ENCODE measurements around the gene TBC1D4. TPM values are rescaled to one million over a fixed set of nuclear protein-coding genes. Genes with fewer than 3 reads are reported as not detected.

Gene TBC1D4
- total RNA-seq, 4 donors from 2014 or later = 14.2 to 32.0 (median 20.6) TPM

DNA sequence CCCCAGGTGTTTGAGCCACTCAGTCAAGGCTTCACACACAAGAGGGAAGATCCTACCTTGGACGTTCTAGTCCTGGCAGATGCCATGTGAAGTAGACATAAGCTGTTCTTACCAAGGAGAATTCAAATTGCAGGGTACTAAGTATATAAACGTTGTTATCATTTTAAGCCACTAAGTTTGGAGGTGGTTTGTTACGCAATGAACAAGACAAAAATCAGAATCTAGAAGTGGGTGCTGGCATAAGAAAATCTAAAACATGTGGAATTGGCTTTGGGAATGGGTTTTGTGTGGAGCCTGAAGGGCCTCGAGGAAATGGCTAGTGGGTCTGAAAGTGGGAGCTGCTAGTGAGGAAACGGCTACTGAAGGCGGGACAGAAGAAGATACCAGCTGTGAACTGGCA lies 83.9 kb downstream of the TBC1D4 start:
- Histone ChIP-seq H3K27me3 (no peaks in the 10 kb centered on the region), H3K9me3 (peaks cover 0 to 13% (median 5%) of the 10 kb centered on the region in 4 donors), H3K4me3 (no peak overlapping the region), H3K36me3 (no peaks in the 10 kb centered on the region), H3K27ac (replicated peaks in 1 of 4) (no peak overlapping the region), H3K4me1 (peaks cover 7 to 15% (median 13%) of the 10 kb centered on the region in 4 donors)
- TF ChIP-seq EP300 (IDR thresholded peaks at IDR 0.05) = no peak
- TF ChIP-seq POLR2A (IDR thresholded peaks at IDR 0.05; ENCODE audit: low read depth) = no peak
- TF ChIP-seq, protein P1, sequence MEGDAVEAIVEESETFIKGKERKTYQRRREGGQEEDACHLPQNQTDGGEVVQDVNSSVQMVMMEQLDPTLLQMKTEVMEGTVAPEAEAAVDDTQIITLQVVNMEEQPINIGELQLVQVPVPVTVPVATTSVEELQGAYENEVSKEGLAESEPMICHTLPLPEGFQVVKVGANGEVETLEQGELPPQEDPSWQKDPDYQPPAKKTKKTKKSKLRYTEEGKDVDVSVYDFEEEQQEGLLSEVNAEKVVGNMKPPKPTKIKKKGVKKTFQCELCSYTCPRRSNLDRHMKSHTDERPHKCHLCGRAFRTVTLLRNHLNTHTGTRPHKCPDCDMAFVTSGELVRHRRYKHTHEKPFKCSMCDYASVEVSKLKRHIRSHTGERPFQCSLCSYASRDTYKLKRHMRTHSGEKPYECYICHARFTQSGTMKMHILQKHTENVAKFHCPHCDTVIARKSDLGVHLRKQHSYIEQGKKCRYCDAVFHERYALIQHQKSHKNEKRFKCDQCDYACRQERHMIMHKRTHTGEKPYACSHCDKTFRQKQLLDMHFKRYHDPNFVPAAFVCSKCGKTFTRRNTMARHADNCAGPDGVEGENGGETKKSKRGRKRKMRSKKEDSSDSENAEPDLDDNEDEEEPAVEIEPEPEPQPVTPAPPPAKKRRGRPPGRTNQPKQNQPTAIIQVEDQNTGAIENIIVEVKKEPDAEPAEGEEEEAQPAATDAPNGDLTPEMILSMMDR (IDR thresholded peaks at IDR 0.05) = no peak
- no peak for TF ChIP-seq POLR2AphosphoS5 (IDR thresholded peaks at IDR 0.05)
- WGBS = 92% methylated on average over 6 of the region's 6 CpGs
- intact Hi-C loops (cut with DNase I) = no loop called here
- no peak for DNase-seq (ENCODE audit: extremely low spot score)

DNA sequence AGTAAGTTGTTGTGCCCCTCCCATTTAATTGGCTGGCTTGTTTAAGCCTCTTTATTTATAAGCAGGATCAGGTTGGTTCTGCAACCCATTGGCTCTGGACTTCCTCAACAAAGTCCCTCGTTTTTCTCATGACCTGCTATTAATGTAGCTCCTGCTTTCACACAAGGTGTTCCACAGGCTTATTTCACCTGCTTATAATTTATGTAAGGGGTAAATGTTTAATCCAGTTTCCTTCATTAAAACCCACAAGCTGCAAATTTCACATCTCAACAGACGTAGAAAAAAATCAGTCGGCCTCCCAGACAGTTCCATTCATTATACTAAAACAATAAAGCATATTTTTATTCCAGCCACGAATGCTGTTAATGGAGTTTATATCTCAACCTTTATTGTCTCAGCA lies 86.1 kb downstream of the TBC1D4 start:
- no peaks in the 10 kb centered on the region for H3K36me3 ChIP-seq
- H3K27me3 ChIP-seq = no peaks in the 10 kb centered on the region
- no peak overlapping the region for H3K27ac ChIP-seq (replicated peaks in 1 of 4)
- 61% methylated on average over 4 of the region's 4 CpGs for whole genome bisulfite sequencing
- no peak overlapping the region for H3K4me3 ChIP-seq
- intact Hi-C loops (cut with DNase I) = no loop called here
- H3K4me1 ChIP-seq = peaks cover 0 to 3% (median 0%) of the 10 kb centered on the region in 4 donors
- no peak for TF ChIP-seq POLR2AphosphoS5 (IDR thresholded peaks at IDR 0.05)
- no peak for TF ChIP-seq POLR2A (IDR thresholded peaks at IDR 0.05; ENCODE audit: low read depth)
- TF ChIP-seq EP300 (IDR thresholded peaks at IDR 0.05) = no peak
- TF ChIP-seq, protein P1 (IDR thresholded peaks at IDR 0.05) = no peak
- peaks cover 0 to 13% (median 5%) of the 10 kb centered on the region in 4 donors for H3K9me3 ChIP-seq
- DNase-seq (ENCODE audit: extremely low spot score) = no peak

- no peaks in the 10 kb centered on the region for H3K36me3 ChIP-seq
- H3K4me1 ChIP-seq = peaks cover 0 to 3% (median 0%) of the 10 kb centered on the region in 4 donors
- intact Hi-C loops (cut with DNase I) = no loop called here
- H3K4me3 ChIP-seq = no peak overlapping the region
- no peak for DNase-seq (ENCODE audit: extremely low spot score)
- TF ChIP-seq, protein P1 (IDR thresholded peaks at IDR 0.05) = no peak
- no peak for TF ChIP-seq POLR2AphosphoS5 (IDR thresholded peaks at IDR 0.05)
- TF ChIP-seq EP300 (IDR thresholded peaks at IDR 0.05) = no peak
- no peak for TF ChIP-seq POLR2A (IDR thresholded peaks at IDR 0.05; ENCODE audit: low read depth)
- H3K9me3 ChIP-seq = peaks cover 0 to 13% (median 5%) of the 10 kb centered on the region in 4 donors
- H3K27ac ChIP-seq (replicated peaks in 1 of 4) = no peak overlapping the region
- WGBS = 85% methylated on average over 5 of the region's 5 CpGs
- H3K27me3 ChIP-seq = no peaks in the 10 kb centered on the region
Observed at GRCh38 chr13:75395066-75395465, 86.9 kb downstream of the TBC1D4 start.

DNA sequence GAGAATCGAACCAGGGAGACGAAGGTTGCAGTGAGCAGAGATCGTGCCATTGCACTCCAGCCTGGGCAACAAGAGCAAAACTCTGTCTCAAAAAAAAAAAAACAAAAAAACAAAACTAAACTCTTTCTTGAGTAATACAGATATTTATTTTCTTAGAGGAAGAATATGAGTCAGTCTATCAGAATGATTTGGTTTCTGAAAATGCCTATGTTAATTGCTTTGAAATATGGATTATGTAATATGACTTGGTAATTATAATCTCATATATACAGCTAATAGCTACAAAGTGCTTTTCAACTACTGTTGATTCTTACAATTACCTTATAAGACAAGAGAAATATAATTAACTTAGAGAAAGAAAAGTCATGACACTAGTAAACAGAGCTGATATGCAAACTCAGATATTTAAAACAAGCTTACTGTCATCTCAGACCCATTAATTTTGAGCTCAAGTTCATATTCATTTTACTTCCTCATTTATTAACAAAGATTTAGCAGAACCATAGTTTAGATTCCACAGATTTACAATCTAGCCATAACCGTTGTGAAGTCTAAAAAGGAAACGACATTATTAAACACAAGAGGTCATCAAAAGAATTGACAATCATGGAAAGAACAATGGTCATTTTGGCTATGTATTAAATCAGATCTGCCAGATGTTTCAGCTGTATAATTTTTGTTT lies 88.0 kb downstream of the TBC1D4 start:
- DNase-seq (ENCODE audit: extremely low spot score) = no peak
- intact Hi-C loops (cut with DNase I) = no loop called here
- Histone ChIP-seq H3K27ac (replicated peaks in 1 of 4) (no peak overlapping the region), H3K27me3 (no peaks in the 10 kb centered on the region), H3K4me1 (peaks cover 0 to 3% (median 0%) of the 10 kb centered on the region in 4 donors), H3K9me3 (peaks cover 0 to 9% (median under 1%) of the 10 kb centered on the region in 4 donors), H3K36me3 (no peaks in the 10 kb centered on the region), H3K4me3 (no peak overlapping the region)
- TF ChIP-seq POLR2AphosphoS5 (IDR thresholded peaks at IDR 0.05) = no peak
- TF ChIP-seq, protein P1 (IDR thresholded peaks at IDR 0.05) = no peak
- no peak for TF ChIP-seq POLR2A (IDR thresholded peaks at IDR 0.05; ENCODE audit: low read depth)
- TF ChIP-seq EP300 (IDR thresholded peaks at IDR 0.05) = no peak
- WGBS = 64% methylated on average over 5 of the region's 5 CpGs

Measured in esophagus muscularis mucosa (tissue), 4 donors.